Activated CD8-positive, alpha-beta memory T cell treated with anti-CD3 and anti-CD28 coated beads, Interleukin-2, amount 50 U/mL, for 1 hour (primary cell): ENCODE results near the gene SLC16A12.
"Not testable (repeated sequence)": the region's sequence is repeated elsewhere in the genome, so short reads cannot be mapped to it uniquely, and the experiment has no call there.

Experiments used
- DNase-seq: peaks from one replicate; pipeline ENCODE4 v3.0.0-alpha.2; 2020; ENCODE audit errors: extremely low read depth

Gene SLC16A12

DNA sequence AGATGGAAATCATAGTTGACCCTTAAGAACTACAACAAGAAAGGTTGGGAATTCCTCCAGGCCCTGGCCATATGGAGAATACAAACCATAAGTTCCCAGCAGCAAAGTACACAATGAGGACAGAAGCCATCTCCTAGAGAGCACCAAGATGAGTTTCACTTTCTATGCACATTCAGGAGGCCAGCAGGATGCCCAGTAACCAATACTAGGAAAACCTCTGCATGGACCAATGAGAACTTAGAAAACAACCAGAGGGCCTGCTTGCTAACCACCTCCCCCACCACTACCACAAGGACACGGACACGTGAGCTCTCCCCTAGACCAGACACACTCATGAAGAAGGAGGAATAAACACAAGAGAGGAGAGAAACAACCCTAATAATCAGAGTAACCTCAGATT, 64.8 kb downstream of the SLC16A12 start:
- DNase-seq: no peak

DNA sequence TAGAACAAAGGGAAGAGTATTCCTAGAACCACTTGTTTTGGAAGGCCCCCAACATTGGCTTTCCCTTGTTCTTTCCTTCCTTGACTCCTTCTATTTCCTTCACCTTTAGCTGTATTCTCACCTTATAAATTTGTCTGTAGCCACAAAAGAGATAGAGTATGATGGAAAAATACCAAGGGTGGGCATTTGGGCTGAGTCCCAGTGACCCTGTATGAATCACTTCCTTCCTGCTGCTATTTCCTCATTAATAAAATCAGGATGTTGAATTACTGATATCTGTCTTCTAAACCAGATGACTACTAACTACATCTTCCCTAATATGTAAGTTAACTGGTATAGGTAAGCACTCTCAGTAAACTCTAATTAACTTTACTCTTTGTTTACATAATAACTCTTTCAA, 65.9 kb downstream of the SLC16A12 start:
- no peak for DNase-seq

DNA sequence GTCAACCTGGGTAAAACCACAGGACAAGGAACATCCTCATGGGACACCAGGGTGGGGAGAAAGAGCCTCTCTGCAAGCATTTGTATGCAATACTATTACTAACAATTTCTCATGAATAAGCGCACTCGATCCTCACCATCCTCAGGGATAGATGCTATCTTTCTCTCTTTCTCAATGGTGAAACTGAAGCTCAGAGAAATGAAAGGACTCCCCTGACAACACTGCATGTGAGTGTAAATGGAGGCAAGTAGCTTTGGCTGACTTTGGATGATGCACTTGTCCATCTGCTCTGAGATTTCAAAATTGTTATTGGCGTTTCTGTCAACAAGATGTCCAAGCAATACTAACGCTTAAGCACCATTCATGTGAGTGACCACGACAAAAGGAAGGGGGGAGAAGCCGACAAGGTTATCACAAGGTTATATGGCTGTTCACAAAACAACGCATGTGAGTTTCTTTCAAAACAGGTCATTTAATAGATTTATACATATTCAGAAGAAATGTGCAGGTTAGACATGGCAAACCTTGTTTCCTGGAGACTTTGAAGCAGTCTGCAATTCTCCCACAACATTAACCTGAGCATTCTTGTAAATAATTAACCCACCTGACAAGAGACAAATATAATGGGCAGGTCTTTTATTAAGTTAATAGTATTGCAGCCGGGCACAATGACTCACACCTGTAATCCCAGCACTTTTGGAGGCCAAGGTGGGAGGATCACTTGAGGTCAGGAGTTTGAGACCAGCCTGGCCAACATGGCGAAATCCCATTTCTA, 67.0 kb downstream of the SLC16A12 start:
- DNase-seq: no peak

DNA sequence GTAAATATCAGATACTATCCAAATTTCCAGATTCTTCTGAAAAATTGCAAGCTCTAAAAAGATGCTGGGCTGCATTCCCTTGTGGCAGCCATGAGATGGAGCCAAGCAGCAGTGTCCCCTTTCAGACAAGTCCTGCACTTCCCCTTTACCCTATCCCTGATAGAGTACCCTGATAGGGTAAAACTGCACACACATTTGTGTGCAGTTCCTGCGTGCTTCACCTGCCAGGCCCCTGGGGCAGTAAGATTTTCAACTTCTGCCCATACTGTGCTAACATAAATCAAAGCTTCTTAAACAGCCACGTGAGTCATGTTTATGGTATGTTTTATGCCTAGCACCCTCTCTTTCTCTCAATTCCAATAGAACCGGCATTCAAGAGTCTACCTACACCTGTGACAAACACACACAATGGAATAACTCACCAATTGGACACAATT, 68.8 kb downstream of the SLC16A12 start:
- DNase-seq: no peak

DNA sequence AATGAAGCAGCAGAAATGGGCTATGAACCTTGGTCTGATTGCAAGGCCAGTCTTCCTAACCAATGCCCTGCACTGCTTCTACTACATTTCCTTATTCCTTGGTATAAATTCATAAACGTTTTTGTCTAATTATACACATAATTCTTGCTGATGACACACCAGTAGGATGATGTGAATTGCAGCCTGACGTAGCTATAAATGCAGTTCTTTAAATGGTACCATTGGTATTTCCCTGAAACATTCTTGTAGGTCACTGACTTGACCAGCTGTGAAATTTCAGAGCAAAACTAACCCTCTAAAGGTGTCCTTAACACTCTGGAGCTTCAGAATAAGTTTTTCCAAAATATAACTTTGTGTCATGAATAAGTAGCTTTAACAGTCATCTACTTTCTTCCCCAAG, 70.2 kb downstream of the SLC16A12 start:
- DNase-seq: no peak

DNA sequence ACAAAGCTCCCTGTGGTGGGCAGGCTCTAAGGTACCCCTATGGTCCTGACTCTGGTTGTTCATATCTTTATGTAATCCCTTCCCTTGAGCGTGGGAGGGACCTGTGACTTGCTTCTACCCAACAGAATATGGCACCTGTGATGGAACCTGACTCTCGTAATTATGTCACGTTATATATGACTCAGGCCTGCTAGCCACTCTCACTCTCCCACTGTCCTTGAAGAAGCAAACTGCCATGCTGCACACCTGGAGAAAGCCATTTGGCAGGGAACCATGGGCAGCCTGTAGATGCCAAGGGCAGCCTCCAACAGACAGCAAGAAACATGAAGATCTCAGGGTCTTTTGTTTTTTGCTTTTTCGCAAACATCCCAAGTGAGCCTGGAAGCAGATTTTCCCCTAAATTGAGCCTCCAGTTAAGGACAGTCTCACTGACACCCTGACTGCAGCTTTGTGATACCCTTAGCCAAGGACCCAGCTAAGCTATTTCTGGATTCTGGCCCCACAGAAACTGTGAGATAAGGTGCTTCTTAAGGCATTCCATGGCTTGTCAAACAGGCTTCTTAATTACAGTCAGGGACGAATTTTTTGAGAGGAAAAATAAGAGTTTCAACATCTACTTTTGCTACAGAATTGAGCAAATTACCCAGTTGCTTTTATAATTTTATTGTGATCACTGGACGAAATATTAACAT, 71.4 kb downstream of the SLC16A12 start:
- DNase-seq: no peak

DNA sequence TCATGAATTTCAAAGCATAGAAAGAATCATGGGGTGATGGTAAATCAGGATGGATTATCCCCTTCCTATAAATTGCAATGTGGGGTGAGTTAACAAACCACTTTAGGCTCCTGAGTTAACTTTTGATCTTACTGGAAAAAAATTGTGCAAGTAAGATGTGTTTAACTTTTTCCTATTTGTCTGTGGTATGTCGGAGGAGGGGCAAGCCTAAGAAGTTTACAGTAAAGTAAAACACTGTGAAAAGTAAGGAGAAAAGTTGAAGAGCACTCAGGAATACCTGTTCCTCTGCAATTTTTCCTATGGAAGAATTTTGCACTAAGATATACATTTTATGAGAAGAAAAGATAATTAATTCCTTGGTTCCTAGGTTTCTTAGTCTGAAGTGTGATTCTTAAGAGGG, 76.6 kb downstream of the SLC16A12 start:
- DNase-seq: no peak

DNA sequence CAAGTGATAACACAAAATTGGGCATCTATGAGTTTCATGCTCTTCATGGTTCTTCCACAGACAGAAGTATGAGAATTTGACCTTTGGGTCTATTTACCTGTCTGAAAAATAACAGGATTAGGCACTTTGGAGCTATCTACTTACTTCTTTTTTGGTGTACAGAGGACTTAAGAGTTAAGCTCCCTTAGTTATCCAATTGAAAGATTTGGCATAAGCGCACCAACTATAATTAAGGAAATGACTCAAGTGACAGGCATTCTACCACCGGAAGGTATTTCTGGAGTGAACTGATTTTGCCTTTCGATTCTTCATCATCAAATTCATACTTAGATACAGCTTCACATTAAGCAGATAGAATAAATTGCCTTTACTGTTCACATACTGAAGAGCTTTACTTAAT, 77.1 kb downstream of the SLC16A12 start:
- DNase-seq: no peak

DNA sequence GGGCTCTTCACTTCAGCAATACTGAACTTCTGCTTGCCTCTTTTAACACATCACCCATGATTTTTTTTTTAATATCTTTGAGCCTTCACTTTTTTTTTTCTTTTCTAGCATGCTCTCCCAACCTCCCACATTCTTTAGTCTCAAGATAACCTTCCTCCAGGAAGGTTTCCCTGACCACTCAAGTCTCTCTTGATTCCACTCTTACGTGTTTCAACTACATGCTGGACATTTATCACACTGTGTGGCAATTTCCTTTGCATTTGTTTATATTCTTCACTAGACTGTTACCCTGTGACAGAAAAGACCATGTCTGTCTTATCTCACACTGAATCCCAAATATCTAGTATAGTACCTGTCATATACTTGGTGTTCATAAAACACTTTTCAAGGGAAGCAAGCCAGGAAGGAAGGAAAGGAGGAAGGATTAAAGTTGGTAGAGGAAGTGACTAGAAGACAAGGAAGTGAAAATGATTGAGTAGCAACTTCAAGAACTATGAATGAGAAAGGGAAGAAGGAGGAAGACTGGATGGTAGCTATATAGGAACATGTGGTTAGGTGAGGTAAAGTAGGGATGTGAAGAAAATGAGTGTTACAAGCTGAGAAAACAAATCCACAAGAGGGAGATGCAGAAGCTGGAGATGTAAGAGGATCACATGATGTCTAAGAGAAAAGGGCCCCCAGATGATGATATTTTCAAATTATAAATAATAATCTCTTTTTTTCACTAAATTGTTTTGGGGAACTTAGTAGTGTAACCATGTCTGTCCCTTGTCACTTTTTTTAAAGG, 80.6 kb downstream of the SLC16A12 start:
- no peak for DNase-seq

DNA sequence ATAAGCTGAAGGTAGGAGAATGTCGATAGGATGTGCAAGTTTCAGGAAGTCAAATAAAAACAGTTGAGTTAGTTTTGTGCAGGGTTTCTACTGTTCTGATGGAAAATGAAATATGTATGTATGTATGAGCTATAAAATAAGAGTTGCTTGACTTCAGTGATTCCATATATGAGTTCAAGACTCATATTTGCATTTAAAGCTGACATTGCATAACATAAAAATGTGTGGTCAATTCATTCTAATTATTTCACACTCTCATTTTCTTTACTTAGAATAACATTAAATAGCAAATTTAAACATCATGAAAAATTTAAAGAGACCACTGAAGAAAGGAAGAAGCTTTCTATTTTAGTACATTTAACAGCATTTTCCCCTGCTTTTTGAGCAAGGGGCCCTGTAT, 83.2 kb downstream of the SLC16A12 start:
- DNase-seq: no peak

DNA sequence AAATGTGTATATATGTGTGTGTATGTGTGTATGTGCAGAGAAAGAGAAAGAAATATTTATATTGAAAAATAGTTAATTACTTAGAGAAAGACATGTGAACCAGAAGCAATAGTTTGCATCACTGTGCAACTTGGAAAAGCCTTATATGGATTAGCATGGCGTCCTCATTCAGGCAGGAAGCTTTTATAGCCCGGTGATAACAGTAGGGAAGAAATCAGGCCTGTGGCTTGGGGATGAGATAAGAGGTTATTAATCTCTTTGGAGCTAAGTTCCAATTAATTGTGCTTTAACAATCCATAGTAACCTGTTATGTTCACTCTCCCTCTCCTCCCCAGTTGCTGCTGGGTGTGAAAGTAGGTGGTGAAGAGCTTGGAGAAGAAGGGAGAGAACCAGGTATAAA, 84.5 kb downstream of the SLC16A12 start:
- DNase-seq: no peak

DNA sequence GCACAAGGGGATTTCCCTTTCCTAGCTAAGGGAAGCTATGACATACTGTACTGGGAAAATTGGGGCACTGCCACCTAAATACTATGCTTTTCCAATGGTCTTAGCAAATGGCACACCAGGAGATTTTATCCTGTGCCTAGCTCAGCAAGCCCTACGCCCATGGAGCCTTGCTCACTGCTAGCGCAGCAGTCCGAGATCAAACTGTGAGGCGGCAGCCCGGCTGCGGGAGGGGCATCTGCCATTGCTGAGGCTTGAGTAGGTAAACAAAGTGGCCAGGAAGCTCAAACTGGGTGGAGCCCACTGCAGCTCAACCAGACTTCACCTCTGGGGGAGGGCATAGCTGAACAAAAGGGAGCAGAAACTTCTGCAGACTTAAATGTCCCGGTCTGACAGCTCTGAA, 90.6 kb downstream of the SLC16A12 start:
- DNase-seq: not testable (repeated sequence)

DNA sequence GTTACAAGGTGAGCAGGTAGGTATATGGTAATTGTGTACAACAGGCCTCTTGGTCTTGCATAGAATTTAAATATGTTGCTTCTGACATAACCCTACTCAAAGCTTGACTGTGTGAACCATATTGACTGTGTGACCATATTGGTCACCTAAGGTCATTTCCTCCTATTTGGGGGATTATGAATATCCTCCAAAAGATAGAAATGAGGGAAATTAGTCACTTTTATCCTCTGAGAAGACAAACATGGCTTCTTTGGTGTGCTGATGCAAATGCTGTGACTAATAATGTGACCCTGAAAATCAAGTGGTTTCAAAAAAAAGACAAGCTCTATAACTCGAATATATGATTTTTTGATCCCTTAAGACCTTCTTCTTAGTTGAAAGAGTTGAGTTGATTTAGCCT, 93.1 kb downstream of the SLC16A12 start:
- DNase-seq: no peak

DNA sequence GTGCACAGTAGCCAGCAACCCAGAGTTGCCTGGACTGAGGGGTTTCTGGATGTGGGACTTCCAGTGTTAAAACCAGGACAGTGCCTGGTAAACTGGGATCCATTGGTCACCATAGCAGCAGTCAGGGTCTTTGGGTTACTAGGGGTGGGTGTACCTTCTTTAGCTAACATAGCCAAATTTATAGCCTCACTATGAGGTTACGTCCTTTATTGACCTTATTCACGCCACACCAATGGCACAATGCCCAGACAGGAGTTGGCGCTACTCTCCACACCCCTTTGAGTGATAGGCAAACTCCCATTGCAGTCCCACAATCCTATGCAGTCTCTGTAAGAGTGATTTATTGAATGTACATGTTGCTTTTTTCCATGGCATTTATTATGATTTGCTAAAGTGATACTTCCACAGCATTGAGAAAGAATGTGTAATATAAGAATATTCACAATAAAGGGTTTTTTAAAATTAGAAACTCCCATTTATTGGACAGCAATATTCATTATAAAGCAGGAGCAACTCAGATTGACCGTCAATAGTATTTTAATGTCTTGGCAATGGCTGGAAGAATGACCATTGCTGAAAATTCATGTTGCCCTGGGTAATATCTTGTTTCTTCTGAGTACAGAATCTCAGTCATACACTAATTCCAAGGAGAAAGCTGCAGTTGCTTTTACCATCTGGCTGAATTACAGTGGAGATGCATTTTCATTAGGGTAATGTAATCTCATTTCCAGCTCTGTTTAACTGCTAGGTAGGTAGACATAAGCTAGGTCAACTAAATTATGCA, 95.0 kb downstream of the SLC16A12 start:
- DNase-seq: no peak

DNA sequence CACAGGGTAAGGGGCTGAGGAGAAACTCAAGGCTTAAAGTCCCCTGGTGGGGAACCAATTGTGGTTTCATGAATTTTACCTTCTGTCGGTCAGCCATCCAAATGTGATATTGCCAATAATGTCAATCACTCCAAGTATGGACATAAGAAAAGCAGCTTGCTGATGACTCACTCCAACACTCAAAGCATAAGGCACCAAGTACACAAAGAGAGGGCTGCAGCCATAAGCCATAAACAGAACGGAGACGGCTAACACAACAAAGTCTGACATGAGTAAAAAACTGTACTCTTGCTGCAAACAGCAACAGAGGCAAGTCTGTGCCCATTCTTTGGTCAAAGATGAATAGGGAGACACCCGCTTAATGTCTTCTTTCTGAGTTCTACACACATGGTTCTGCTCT, 96.9 kb downstream of the SLC16A12 start:
- DNase-seq: no peak

DNA sequence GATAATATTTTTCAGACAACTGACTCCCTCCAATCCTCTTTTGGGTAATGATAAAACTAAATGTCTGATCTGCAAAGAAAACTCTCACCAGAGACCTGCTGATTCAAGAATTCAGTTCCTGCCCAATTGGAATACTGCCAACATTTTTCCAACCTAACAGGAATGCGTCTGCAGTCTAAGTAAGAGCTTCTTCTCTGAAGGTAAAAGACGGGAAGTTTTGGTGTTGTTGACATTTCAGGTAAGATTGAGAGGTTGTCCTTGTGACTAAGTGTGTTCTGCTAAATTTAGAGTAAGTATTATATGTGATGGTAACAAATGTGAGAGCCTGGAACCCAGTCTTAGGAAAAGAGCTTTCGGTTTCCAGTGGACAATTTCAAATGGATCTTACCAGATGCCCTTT, 103.4 kb downstream of the SLC16A12 start:
- DNase-seq: no peak

DNA sequence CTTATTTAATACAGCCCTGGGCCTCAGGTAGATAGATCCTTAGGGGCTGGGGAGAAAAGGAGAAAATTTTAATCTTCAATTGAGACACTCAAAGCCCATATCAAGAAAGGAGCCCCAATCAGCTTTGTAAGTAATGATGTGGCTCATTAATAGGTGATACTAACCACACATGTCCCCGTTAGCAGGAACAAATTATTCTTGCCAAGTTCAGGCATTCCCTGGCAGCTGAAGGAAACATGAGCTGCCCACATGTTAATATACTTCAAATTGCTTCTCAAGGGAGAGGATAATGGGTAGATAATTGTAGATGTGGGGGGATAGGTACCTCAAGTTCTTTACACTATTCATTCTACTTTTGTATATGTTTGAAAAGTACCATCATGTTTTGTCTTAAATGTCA, 106.5 kb downstream of the SLC16A12 start:
- DNase-seq: no peak

DNA sequence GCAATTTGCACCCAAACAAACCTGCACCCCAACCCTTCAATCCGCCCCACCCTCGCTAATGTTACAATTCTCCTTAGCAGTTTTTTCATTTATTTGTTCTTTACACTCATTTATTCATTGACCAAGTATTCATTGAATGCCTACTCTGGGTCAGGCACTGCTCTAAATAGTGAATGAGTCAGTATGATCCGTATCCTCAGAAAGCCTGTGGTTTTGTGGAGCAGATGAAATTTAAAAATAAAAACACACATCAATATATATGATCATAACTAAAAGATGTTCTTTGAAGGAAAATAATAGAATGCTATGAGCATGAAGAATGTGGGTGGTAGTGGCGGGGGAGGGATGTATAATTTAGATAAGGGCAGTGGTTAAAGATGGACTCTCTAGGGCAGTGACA, 107.8 kb downstream of the SLC16A12 start:
- no peak for DNase-seq

DNA sequence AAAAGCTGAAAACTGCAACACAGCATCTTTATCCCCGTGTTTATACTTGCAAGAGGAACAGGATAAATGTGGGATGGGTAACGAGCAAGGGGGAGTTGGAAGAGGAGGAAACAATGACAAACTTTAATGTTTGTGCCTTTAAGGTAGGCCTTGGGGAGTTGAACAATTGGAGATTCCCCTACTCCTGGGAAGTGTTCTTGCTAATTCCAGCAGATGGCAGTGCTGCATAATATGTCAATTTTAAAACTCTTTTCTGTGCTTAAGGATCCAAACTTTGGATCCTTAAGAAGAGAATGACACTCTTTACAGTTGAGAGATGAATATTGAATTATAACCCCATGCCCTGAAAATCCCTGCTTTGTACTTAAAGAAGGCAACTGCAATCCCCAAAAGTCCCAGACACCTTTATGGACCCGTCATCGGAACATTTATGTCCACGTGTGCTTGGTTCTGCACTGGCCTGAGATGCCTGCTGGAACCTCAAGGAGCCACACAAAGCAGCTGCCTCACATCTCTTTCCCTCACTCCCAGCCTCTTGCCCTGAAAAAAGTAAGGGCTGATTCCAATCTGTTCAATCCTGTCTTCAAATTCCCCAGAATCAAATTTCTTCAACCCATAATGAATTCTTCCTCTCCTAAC, 109.0 kb downstream of the SLC16A12 start:
- DNase-seq: no peak

DNA sequence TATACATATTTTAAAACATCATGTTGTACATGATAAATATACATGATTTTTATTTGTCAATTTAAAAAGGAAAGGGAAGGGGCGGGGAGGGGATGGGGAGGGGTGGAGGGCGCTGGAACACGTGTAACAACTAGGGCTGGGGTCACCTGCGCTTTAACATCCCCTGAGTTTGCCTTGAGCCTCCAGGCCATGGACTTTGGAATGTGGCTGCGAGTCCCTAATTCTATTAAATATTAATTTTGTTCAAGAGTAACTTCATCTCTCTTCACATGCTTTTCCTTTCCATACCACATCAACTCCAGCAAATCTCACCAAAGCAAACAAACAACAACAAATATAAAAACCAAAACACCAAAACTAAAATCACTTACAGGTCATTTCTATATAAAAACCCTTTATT, 110.4 kb downstream of the SLC16A12 start:
- no peak for DNase-seq

DNA sequence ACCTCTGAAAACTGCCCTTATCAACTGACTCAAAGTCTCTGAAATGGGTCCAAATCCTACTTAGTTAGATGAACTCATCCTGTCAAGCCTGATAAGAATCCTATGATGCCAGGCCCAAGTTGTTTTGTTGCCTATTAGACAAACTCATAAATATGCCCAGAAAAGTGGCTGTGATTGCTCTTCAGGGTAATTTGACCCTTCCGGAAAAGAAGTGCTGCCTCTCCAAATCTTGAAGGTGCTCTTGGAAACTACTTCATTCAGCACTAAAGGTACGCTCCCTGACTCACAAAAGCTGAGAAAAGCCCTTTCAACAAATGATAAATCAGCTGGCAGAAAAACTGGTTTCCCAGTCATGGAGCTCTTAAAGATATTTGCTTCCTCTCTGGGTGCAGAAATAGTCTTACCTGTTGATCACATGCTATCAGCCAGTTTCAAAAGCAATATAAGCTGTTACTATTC, 114.3 kb downstream of the SLC16A12 start:
- DNase-seq: no peak
